ENCODE measurements around the gene FLNC. TPM values are rescaled to one million over a fixed set of nuclear protein-coding genes. Genes with fewer than 3 reads are reported as not detected.

Gene FLNC
- total and polyA plus RNA-seq, 5 donors from 2014 or later, result not detected

DNA sequence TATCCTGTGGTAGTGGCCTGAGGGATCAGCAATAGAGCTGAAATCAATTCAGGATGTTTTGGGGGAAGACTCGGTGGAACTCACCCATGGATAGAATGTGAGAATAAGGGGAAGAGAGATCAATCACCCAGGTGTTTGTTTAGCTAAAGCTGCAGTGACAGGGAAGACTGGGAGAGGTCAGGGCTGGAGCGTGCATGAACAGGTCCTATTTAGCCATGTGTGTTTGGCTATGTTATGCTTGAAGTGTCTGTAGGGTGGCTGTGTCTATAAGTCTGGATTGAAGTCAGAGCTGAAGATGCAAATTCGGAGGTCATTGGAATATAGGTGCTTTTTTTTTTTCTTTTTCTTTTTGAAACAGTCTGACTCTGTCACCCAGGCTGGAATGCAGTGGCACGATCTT, 37.0 kb downstream of the FLNC start:
- Histone ChIP-seq H3K27ac (ENCODE audit: insufficient read depth, low read length, poor library complexity, severe bottlenecking) (no peak overlapping the region), H3K4me1 (ENCODE audit: control insufficient read depth, insufficient read depth, low read length, poor library complexity, severe bottlenecking) (peaks cover 38% of the 10 kb centered on the region), H3K36me3 (ENCODE audit: control insufficient read depth, insufficient read depth, low read length) (peaks cover 11% of the 10 kb centered on the region), H3K27me3 (ENCODE audit: control insufficient read depth, insufficient read depth, low read length) (no peaks in the 10 kb centered on the region), H3K4me3 (ENCODE audit: low read depth, low read length) (no peak overlapping the region), H3K9me3 (ENCODE audit: control insufficient read depth in 2 of 2, low read length in 2 of 2) (no peaks in the 10 kb centered on the region)
- DNase-seq (no peak), ATAC-seq (ENCODE audit: low read depth in 2 of 2) (no peak)
- Mint-ChIP-seq H3K27ac (peak overlapping the region in 1 of 3 donors; percentile 5), H3K36me3 (peaks cover 19% of the 10 kb centered on the region), H3K9me3 (no peaks in the 10 kb centered on the region), H3K4me1 (peaks cover 4 to 46% (median 25%) of the 10 kb centered on the region in 4 donors), H3K27me3 (peaks cover 24% of the 10 kb centered on the region), H3K4me3 (peak overlapping the region in 1 of 4 donors; percentile 37)

DNA sequence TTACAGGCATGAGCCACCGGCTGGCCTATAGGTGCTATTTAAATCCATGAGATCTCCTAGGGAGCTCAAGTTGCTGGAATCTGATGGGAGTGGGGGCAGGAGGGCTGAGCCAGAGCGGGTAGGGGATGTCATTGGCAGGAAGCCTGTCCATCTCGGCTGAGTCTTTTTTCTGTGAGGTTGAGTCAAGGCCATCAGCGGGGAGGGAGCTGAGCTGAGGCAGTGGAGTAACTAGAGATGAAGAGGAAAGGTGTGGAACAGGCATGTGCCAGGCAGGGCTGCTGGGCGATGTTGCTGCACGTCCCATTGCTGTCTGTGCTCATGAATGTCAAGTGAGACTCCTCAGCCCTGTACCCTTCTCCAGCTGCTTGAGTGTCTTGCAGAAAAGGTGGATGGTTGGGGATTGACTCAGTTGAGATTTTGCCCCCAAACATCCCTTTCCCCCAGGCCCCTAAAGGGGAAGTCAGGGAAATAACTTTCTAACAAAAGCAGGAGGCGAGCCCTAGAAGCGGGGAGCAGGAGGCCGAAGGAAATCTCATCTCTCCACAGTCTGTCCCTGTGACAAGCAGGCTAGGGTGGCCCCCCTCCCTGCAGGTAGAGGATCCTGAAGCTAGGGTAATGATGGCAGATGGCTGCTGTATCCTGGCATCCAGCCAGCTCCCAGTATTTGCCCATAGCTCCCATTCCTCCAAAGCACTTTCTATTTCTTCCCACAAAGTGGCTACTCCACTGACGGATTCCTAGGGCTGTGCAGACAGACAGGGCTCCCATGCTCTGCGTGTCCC, 37.8 kb downstream of the FLNC start:
- Mint-ChIP-seq H3K4me1 (peaks cover 4 to 39% (median 20%) of the 10 kb centered on the region in 4 donors), H3K27ac (peak overlapping the region in 1 of 3 donors; percentile 51), H3K4me3 (peak overlapping the region; percentile 37 to 89 (median 78)), H3K9me3 (no peaks in the 10 kb centered on the region), H3K36me3 (peaks cover 19% of the 10 kb centered on the region), H3K27me3 (peaks cover 24% of the 10 kb centered on the region)
- DNase-seq (no peak), ATAC-seq (ENCODE audit: low read depth in 2 of 2) (no peak)
- H3K4me3 ChIP-seq (ENCODE audit: low read depth, low read length), result no peak overlapping the region
- peaks cover 36% of the 10 kb centered on the region for H3K4me1 ChIP-seq (ENCODE audit: control insufficient read depth, insufficient read depth, low read length, poor library complexity, severe bottlenecking)
- H3K27ac ChIP-seq (ENCODE audit: insufficient read depth, low read length, poor library complexity, severe bottlenecking), result no peak overlapping the region
- H3K36me3 ChIP-seq (ENCODE audit: control insufficient read depth, insufficient read depth, low read length), result peaks cover 11% of the 10 kb centered on the region
- H3K9me3 ChIP-seq (ENCODE audit: control insufficient read depth in 2 of 2, low read length in 2 of 2), result no peaks in the 10 kb centered on the region
- H3K27me3 ChIP-seq (ENCODE audit: control insufficient read depth, insufficient read depth, low read length), result no peaks in the 10 kb centered on the region

DNA sequence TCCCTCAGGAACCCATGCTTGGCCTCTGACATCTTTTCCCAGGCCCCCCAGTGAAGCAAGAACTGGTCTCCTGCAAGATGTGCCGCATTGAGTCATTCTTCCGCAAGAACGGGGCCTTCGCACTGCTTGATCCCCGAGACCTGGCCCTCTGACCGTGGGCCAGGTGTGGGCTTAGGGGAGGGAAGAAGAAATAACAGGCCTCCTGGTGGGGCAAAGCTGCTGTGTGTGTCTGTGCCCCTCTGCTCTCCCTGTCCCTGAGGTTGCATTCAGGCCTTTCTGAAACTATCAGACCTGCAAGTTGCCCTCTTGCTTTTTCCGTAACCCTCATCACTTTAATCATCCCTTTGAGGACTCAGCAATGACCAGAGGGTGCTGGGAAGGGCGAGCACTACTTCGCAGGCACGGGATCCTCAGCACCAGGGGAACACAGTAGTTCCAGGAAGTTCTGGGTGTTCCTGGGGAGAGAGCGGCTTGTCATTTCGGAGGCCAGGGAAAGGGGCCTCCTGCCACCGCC, 38.5 kb downstream of the FLNC start:
- Histone ChIP-seq H3K27me3 (ENCODE audit: control insufficient read depth, insufficient read depth, low read length) (no peaks in the 10 kb centered on the region), H3K4me1 (ENCODE audit: control insufficient read depth, insufficient read depth, low read length, poor library complexity, severe bottlenecking) (peaks cover 30% of the 10 kb centered on the region), H3K4me3 (ENCODE audit: low read depth, low read length) (no peak overlapping the region), H3K27ac (ENCODE audit: insufficient read depth, low read length, poor library complexity, severe bottlenecking) (no peak overlapping the region), H3K9me3 (ENCODE audit: control insufficient read depth in 2 of 2, low read length in 2 of 2) (no peaks in the 10 kb centered on the region), H3K36me3 (ENCODE audit: control insufficient read depth, insufficient read depth, low read length) (peaks cover 11% of the 10 kb centered on the region)
- DNase-seq (no peak), ATAC-seq (ENCODE audit: low read depth in 2 of 2) (no peak)
- no peak overlapping the region for H3K27ac Mint-ChIP-seq
- H3K4me1 Mint-ChIP-seq, result peaks cover 4 to 37% (median 18%) of the 10 kb centered on the region in 4 donors
- H3K4me3 Mint-ChIP-seq, result peak overlapping the region; percentile 37 to 89 (median 77)
- H3K9me3 Mint-ChIP-seq, result no peaks in the 10 kb centered on the region
- H3K36me3 Mint-ChIP-seq, result peaks cover 19% of the 10 kb centered on the region
- H3K27me3 Mint-ChIP-seq, result peaks cover 21% of the 10 kb centered on the region

DNA sequence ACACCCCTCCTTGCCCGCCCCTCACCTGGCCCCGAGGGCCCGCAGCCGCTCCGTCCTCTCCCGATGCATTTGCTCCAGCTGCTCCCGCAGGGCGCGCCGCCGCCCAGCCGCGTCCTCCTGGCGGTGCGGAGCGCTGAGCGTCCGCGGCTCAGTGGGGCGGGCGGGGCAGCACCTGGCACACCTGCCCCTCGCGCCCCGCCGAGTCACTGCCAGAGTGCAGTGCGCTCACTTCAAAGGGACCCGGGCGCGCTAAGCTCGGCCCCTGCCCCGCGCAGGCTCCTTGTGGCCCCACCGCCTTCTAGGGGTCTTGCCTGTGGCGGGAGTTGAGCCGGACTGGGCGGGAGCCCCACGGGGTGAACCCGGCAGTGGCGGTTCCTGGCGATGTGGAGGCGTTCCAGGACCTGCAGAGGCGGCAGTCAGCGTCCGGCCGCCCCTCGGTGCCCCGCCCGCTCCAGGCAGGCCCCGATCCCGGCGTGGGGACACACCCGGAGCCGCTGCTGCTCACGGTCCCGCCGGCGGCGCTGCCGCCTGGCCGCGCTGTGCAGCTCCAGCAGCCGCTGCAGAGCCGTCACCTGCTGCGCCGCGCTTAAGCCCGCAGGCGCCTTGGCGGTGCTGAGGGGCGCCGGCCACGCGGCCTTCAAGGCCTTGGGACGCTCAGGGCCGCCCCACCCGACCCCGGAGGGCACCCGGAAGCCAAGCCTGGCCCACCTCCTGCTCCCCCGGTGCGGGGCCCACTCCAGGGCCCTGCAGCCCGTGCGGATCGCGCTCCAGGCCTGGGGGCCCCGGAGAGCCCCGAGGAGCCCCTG, 39.1 kb downstream of the FLNC start:
- DNase-seq (peak; percentile 28 to 61 (median 36)), ATAC-seq (ENCODE audit: low read depth in 2 of 2) (peak; percentile 68 to 75)
- Histone ChIP-seq H3K36me3 (ENCODE audit: control insufficient read depth, insufficient read depth, low read length) (peaks cover 11% of the 10 kb centered on the region), H3K4me1 (ENCODE audit: control insufficient read depth, insufficient read depth, low read length, poor library complexity, severe bottlenecking) (peaks cover 23% of the 10 kb centered on the region), H3K27ac (ENCODE audit: insufficient read depth, low read length, poor library complexity, severe bottlenecking) (no peak overlapping the region), H3K27me3 (ENCODE audit: control insufficient read depth, insufficient read depth, low read length) (no peaks in the 10 kb centered on the region), H3K4me3 (ENCODE audit: low read depth, low read length) (no peak overlapping the region), H3K9me3 (ENCODE audit: control insufficient read depth in 2 of 2, low read length in 2 of 2) (no peaks in the 10 kb centered on the region)
- Mint-ChIP-seq H3K27me3 (peaks cover 20% of the 10 kb centered on the region), H3K36me3 (peaks cover 19% of the 10 kb centered on the region), H3K27ac (no peak overlapping the region), H3K9me3 (no peaks in the 10 kb centered on the region), H3K4me3 (peak overlapping the region; percentile 37 to 89 (median 77)), H3K4me1 (peaks cover 4 to 33% (median 16%) of the 10 kb centered on the region in 4 donors)

DNA sequence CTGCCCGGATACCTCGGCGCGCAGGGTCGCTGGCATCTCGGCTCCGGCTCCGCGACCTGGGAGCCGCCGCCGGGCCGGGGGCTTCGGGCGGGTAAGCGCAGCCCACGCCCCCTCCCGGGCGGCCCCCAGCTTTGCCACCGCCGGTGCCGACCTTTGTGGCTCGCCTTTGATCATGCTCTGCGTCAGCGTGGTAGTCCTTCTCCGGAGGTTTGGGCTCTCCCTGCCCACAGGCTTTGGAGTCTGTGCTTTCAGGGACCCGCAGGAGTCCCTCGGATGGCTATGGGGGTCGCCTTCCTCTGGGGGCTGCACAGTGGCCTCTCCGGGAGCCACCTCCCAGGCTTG, 39.7 kb downstream of the FLNC start:
- H3K36me3 Mint-ChIP-seq, result peaks cover 15% of the 10 kb centered on the region
- Histone ChIP-seq H3K36me3 (ENCODE audit: control insufficient read depth, insufficient read depth, low read length) (peaks cover 9% of the 10 kb centered on the region), H3K9me3 (ENCODE audit: control insufficient read depth in 2 of 2, low read length in 2 of 2) (no peaks in the 10 kb centered on the region), H3K4me3 (ENCODE audit: low read depth, low read length) (no peak overlapping the region), H3K4me1 (ENCODE audit: control insufficient read depth, insufficient read depth, low read length, poor library complexity, severe bottlenecking) (peaks cover 20% of the 10 kb centered on the region), H3K27ac (ENCODE audit: insufficient read depth, low read length, poor library complexity, severe bottlenecking) (no peak overlapping the region), H3K27me3 (ENCODE audit: control insufficient read depth, insufficient read depth, low read length) (no peaks in the 10 kb centered on the region)
- peak overlapping the region; percentile 78 to 92 (median 85) for H3K4me3 Mint-ChIP-seq
- peak; percentile 8 to 15 for ATAC-seq (ENCODE audit: low read depth in 2 of 2)
- H3K4me1 Mint-ChIP-seq, result peaks cover 4 to 29% (median 13%) of the 10 kb centered on the region in 4 donors
- no peak overlapping the region for H3K27ac Mint-ChIP-seq
- DNase-seq, result peak in 1 of 3 donors; percentile 8
- no peaks in the 10 kb centered on the region for H3K9me3 Mint-ChIP-seq
- peaks cover 20% of the 10 kb centered on the region for H3K27me3 Mint-ChIP-seq

DNA sequence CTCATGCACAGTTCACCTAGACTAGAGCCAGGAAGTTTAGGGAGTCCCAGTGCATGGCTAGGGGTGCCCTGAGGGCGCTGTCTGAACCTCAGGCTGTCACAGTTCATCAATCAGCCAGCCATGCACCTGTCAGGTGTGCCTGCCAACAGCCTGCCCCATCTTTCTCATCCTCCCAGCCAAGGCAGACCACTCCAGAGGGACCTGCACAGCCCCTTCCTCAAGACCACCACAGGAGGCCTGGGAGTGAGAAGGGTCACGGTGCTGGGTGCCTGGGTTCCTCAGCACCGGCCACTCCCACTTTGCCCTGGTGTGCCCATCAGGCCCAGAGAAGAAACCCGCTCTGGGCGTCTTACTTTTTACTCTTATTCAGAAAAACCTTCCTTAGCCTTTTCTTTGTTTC, 40.8 kb downstream of the FLNC start:
- peaks cover 20% of the 10 kb centered on the region for H3K27me3 Mint-ChIP-seq
- ATAC-seq (ENCODE audit: low read depth in 2 of 2) (no peak), DNase-seq (no peak)
- H3K36me3 Mint-ChIP-seq, result peaks cover 5% of the 10 kb centered on the region
- H3K4me3 Mint-ChIP-seq, result peak overlapping the region; percentile 57 to 84 (median 72)
- no peaks in the 10 kb centered on the region for H3K9me3 ChIP-seq (ENCODE audit: control insufficient read depth in 2 of 2, low read length in 2 of 2)
- H3K27ac ChIP-seq (ENCODE audit: insufficient read depth, low read length, poor library complexity, severe bottlenecking), result no peak overlapping the region
- H3K4me1 ChIP-seq (ENCODE audit: control insufficient read depth, insufficient read depth, low read length, poor library complexity, severe bottlenecking), result peaks cover 20% of the 10 kb centered on the region
- H3K27ac Mint-ChIP-seq, result no peak overlapping the region
- H3K4me1 Mint-ChIP-seq, result peaks cover 0 to 19% (median 6%) of the 10 kb centered on the region in 4 donors
- H3K27me3 ChIP-seq (ENCODE audit: control insufficient read depth, insufficient read depth, low read length), result no peaks in the 10 kb centered on the region
- H3K4me3 ChIP-seq (ENCODE audit: low read depth, low read length), result no peak overlapping the region
- H3K36me3 ChIP-seq (ENCODE audit: control insufficient read depth, insufficient read depth, low read length), result peaks cover 3% of the 10 kb centered on the region
- no peaks in the 10 kb centered on the region for H3K9me3 Mint-ChIP-seq

DNA sequence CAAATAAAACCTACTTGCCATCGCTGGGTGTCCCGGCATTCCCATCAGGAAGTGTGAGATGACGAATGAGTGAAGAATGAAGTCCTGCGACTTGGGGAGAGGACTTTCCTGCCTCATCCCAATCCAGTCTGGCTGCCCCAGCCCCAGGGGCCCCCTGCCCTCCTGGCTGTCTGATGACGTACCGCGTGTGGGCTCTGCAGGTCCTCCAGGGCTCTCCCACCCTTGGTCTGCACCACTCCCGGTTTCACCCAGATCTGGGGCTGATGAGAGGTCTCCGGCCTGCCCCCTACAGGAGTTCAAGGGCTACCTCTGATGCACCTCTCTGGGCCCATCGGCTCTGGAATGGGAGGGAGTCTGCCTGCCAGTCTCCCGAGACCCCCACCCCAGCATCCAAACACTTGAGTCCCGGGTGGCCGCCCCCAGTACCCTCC, 42.2 kb downstream of the FLNC start:
- H3K9me3 ChIP-seq (ENCODE audit: control insufficient read depth in 2 of 2, low read length in 2 of 2), result no peaks in the 10 kb centered on the region
- Mint-ChIP-seq H3K27me3 (peaks cover 20% of the 10 kb centered on the region), H3K4me3 (no peak overlapping the region), H3K9me3 (no peaks in the 10 kb centered on the region), H3K4me1 (peaks cover 0 to 15% (median 6%) of the 10 kb centered on the region in 4 donors), H3K27ac (no peak overlapping the region), H3K36me3 (no peaks in the 10 kb centered on the region)
- H3K4me3 ChIP-seq (ENCODE audit: low read depth, low read length), result no peak overlapping the region
- H3K36me3 ChIP-seq (ENCODE audit: control insufficient read depth, insufficient read depth, low read length), result no peaks in the 10 kb centered on the region
- H3K27ac ChIP-seq (ENCODE audit: insufficient read depth, low read length, poor library complexity, severe bottlenecking), result no peak overlapping the region
- ATAC-seq (ENCODE audit: low read depth in 2 of 2), result no peak
- no peak for DNase-seq
- H3K27me3 ChIP-seq (ENCODE audit: control insufficient read depth, insufficient read depth, low read length), result no peaks in the 10 kb centered on the region
- peaks cover 20% of the 10 kb centered on the region for H3K4me1 ChIP-seq (ENCODE audit: control insufficient read depth, insufficient read depth, low read length, poor library complexity, severe bottlenecking)

Measured in CD4-positive, CD25-positive, alpha-beta regulatory T cell (primary cell).